Suprapubic skin (tissue), 4 donors: ENCODE measurements around the gene AWAT2. TPM values are rescaled to one million over a fixed set of nuclear protein-coding genes. Genes with fewer than 3 reads are reported as not detected.
"Not testable (repeated sequence)": the region's sequence is repeated elsewhere in the genome, so short reads cannot be mapped to it uniquely, and the experiment has no call there.

Experiments
- DNase-seq, 2 donors: peaks; one replicate each; pipeline ENCODE4 v3.0.0-alpha.2; 2019; ENCODE audit warnings: low spot score in 2 of 2
- H3K27ac ChIP-seq: fragments of 200-600 bp; sonication (generic); one replicate; pipeline ENCODE4 v1.5.1; 2019
- H3K27me3 ChIP-seq: fragments of 200-600 bp; sonication (generic); one replicate; pipeline ENCODE4 v1.5.1; 2019
- H3K36me3 ChIP-seq: fragments of 200-600 bp; sonication (generic); one replicate; pipeline ENCODE4 v1.5.1; 2019
- H3K4me1 ChIP-seq: fragments of 200-600 bp; sonication (generic); one replicate; pipeline ENCODE4 v1.5.1; 2019
- H3K4me3 ChIP-seq: fragments of 200-600 bp; sonication (generic); one replicate; pipeline ENCODE4 v1.5.1; 2019; ENCODE audit warnings: mild to moderate bottlenecking
- H3K9me3 ChIP-seq: fragments of 200-600 bp; sonication (generic); one replicate; pipeline ENCODE4 v1.5.1; 2019
- CTCF ChIP-seq, 2 donors: fragments of 200-600 bp in 1 of 2; fragments of 450-650 bp in 1 of 2; sonication (generic) in 1 of 2; IDR thresholded peaks; one replicate each; pipeline ENCODE4 v1.5.1; 2016 to 2019; ENCODE audit warnings: antibody characterized with exemption in 2 of 2, mild to moderate bottlenecking in 1 of 2, moderate library complexity in 1 of 2
- EP300 ChIP-seq: sonication (generic); formaldehyde crosslinking; IDR thresholded peaks from one replicate; pipeline ENCODE4 v1.6.1; 2017; ENCODE audit warnings: antibody characterized with exemption
- POLR2A ChIP-seq, 2 donors: fragments of 450-650 bp; IDR thresholded peaks; one replicate each; pipeline ENCODE4 v1.6.1; 2017; ENCODE audit warnings: antibody characterized with exemption in 2 of 2, mild to moderate bottlenecking in 2 of 2, moderate library complexity in 2 of 2
- POLR2AphosphoS5 ChIP-seq, 3 donors: sonication (generic); formaldehyde crosslinking; IDR thresholded peaks; one replicate each; pipeline ENCODE4 v1.6.1; 2017; ENCODE audit warnings: antibody characterized with exemption in 3 of 3
- WGBS: methylation state at CpG from one replicate; pipeline ENCODE4 v1.1.5; 2018; 5-methylcytosine and 5-hydroxymethylcytosine counted together
- total RNA-seq, 4 donors: library from RNA; depleted of rRNA; stranded (reverse); fragments of >200 nt; gene quantifications; one replicate each; pipeline ENCODE4 v1.1.0, GENCODE V29; 2016

Gene AWAT2
- total RNA-seq, 4 donors from 2014 or later: 4.7 to 23.0 (median 12.4) TPM

DNA sequence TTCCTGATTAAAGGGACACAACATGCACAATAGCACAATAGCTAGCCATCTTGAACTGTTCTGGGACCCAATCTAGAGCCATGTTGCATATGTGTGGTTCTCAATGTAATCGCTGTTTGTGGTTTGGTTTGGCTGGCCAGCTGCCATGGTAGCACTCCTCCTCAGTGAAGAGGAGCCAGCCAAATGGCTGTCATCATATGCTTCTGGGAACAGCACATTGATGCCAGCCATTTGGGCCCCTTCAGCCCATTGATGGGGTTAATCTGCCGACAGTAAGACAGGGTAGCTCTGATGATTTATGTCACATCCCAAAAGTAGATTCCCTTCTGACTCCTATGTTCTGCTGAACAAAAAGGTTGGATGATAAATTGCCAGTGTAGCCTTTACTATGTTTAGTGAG, 48.5 kb downstream of the AWAT2 start:
- H3K27ac ChIP-seq: no peak overlapping the region
- no peaks in the 10 kb centered on the region for H3K27me3 ChIP-seq
- no peak overlapping the region for H3K4me3 ChIP-seq
- WGBS: 67% methylated on average over 2 of the region's 2 CpGs
- no peaks in the 10 kb centered on the region for H3K9me3 ChIP-seq
- H3K4me1 ChIP-seq: no peaks in the 10 kb centered on the region
- no peak for TF ChIP-seq CTCF (IDR thresholded peaks at IDR 0.05)
- TF ChIP-seq POLR2AphosphoS5 (IDR thresholded peaks at IDR 0.05): no peak
- TF ChIP-seq EP300: no peak
- no peak for TF ChIP-seq POLR2A (IDR thresholded peaks at IDR 0.05)
- DNase-seq: no peak
- H3K36me3 ChIP-seq: no peaks in the 10 kb centered on the region

- H3K4me3 ChIP-seq, DNase-seq, H3K27ac ChIP-seq, H3K36me3 ChIP-seq, H3K27me3 ChIP-seq, H3K9me3 ChIP-seq, H3K4me1 ChIP-seq: not testable (repeated sequence)
Observed at GRCh38 chrX:69998299-69998698, 51.4 kb downstream of the AWAT2 start.

- H3K9me3 ChIP-seq: no peaks in the 10 kb centered on the region
- H3K27ac ChIP-seq: no peak overlapping the region
- DNase-seq: no peak
- H3K4me1 ChIP-seq: no peaks in the 10 kb centered on the region
- no peaks in the 10 kb centered on the region for H3K36me3 ChIP-seq
- H3K4me3 ChIP-seq: no peak overlapping the region
- TF ChIP-seq CTCF (IDR thresholded peaks at IDR 0.05) (no peak), POLR2AphosphoS5 (IDR thresholded peaks at IDR 0.05) (no peak), POLR2A (IDR thresholded peaks at IDR 0.05) (no peak), EP300 (no peak)
- H3K27me3 ChIP-seq: no peaks in the 10 kb centered on the region
Observed at GRCh38 chrX:69996113-69996468, 53.6 kb downstream of the AWAT2 start.

DNA sequence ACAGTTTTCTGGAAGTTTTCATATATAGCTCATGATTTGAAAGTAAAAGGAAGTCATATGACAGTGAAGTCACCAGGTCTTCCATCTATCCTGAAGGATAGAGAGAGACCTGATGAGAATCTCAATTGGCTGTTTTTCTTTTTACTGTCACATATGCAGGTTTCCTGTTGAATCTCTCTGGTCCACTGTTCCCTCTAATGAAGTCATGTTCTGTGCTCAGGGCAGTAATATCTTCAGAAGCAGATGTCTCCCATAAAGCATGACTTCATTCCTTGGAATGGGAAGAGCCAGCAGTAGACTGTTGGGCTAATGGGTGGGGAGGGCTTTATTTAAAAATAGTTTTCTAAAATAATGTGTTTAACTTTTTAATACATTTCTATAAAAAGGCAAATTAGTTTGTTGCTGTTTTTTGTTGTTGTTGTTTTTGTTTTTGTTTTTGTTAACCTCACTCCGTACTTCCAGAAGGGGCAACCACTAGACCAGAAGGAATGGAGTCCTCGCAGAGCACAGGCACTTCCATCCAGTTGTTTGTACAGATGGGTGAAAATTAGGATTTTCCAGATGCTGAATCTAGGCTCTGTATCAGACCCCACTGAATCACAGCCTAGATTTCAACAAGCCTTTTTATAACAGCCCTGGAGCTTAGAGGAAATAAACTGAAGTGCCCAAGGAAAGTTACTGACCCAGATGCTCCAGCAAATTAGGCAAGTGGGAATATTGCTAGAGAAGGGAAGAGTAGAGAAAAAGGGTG, 54.2 kb downstream of the AWAT2 start:
- Histone ChIP-seq H3K27ac (no peak overlapping the region), H3K4me3 (no peak overlapping the region), H3K9me3 (no peaks in the 10 kb centered on the region), H3K27me3 (no peaks in the 10 kb centered on the region), H3K36me3 (no peaks in the 10 kb centered on the region), H3K4me1 (no peaks in the 10 kb centered on the region)
- no peak for DNase-seq
- 61% methylated on average over 2 of the region's 2 CpGs for WGBS
- TF ChIP-seq CTCF (IDR thresholded peaks at IDR 0.05) (no peak), POLR2AphosphoS5 (IDR thresholded peaks at IDR 0.05) (no peak), EP300 (no peak), POLR2A (IDR thresholded peaks at IDR 0.05) (no peak)

DNA sequence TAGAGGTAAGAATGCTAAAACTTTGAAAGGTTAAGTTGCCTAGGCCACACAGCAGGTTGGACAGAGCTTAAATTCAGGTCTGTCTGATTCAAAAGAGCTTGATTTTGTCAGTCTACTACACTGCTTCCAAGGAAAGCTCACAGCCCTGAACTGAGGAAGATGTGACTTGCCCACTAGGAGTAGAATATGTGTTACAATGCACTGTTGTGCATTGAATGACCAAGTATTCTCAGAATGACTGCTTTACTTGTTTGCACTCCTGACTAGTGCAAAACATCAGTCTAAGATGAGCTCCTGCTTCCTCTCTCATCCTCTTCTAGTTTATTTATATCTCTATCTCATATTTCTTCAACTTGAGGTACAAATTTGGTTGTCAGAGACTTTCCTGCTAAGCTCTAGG, 56.2 kb downstream of the AWAT2 start:
- H3K4me3 ChIP-seq: no peak overlapping the region
- DNase-seq: no peak
- H3K27me3 ChIP-seq: no peaks in the 10 kb centered on the region
- TF ChIP-seq EP300 (no peak), CTCF (IDR thresholded peaks at IDR 0.05) (no peak), POLR2AphosphoS5 (IDR thresholded peaks at IDR 0.05) (no peak), POLR2A (IDR thresholded peaks at IDR 0.05) (no peak)
- no peaks in the 10 kb centered on the region for H3K9me3 ChIP-seq
- no peak overlapping the region for H3K27ac ChIP-seq
- no peaks in the 10 kb centered on the region for H3K4me1 ChIP-seq
- no peaks in the 10 kb centered on the region for H3K36me3 ChIP-seq

DNA sequence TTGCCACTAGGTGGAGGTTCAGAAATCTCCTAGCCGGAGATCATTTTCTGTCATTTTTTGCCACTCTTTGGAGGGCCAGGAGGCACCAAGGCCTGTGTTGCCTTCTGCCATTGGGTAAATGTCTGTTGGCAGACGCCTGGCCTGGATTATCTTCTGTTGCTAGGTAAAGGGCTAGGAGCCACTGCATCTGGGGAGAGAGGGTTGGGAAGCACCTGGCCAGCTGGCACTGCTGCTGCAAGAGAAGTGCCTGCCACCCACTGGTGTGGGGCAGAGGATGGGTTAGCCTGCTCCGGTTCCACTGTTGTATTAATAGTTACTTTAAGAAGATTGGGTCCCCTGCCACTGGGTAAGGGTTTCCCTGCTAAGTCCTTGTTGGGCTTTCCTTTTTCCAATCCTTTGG, 58.1 kb downstream of the AWAT2 start:
- H3K27me3 ChIP-seq: no peaks in the 10 kb centered on the region
- no peaks in the 10 kb centered on the region for H3K4me1 ChIP-seq
- H3K36me3 ChIP-seq: no peaks in the 10 kb centered on the region
- H3K9me3 ChIP-seq: no peaks in the 10 kb centered on the region
- TF ChIP-seq POLR2AphosphoS5 (IDR thresholded peaks at IDR 0.05): no peak
- no peak for TF ChIP-seq CTCF (IDR thresholded peaks at IDR 0.05)
- TF ChIP-seq POLR2A (IDR thresholded peaks at IDR 0.05): no peak
- 80% methylated on average over 3 of the region's 3 CpGs for WGBS
- no peak for DNase-seq
- H3K27ac ChIP-seq: no peak overlapping the region
- H3K4me3 ChIP-seq: no peak overlapping the region
